HCT116 (cell line): Measurements from ENCODE around the gene MYO7B. TPM values are rescaled to one million over a fixed set of nuclear protein-coding genes. Genes with fewer than 3 reads are reported as not detected.

Source experiments
- ATAC-seq: fragments of 200-7000 bp; cut with Tn5 transposase; 2 replicates; pipeline ENCODE4 v1.9.1; 2020; ENCODE audit warnings: mild to moderate bottlenecking, moderate library complexity
- BruUV-seq: library from RNA; stranded (reverse); fragments of 400-500 nt; replicated peaks from 2 replicates; lab custom pipeline; 2021; lab: Mats Ljungman, UMichigan
- CTCF ChIA-PET: fragments of 300-600 bp; sonication (Branson Sonifier 250); formaldehyde crosslinking; loops from one replicate; lab custom pipeline; 2021; ENCODE audit warnings: antibody characterized with exemption; lab: Charles Lee
- POLR2A ChIA-PET: fragments of 300-600, 350-600 bp; sonication (Branson Sonifier 250); formaldehyde crosslinking; loops from one replicate; lab custom pipeline; 2021; ENCODE audit warnings: antibody characterized with exemption; lab: Charles Lee
- RAD21 ChIA-PET, 2 experiments: fragments of 300-600 bp; sonication (Branson Sonifier 250); formaldehyde crosslinking; loops; one replicate each; lab custom pipeline; 2023; ENCODE audit warnings: low total read pairs in 2 of 2; ENCODE audit not compliant: uncharacterized antibody in 2 of 2, unreplicated experiment in 2 of 2, low non-redundant PET in 1 of 2; lab: Charles Lee
- DNase-seq: peaks from one replicate; pipeline ENCODE4 v3.0.0-alpha.2; 2010; ENCODE audit warnings: low read depth, low spot score
- H2AFZ ChIP-seq: fragments of 200-600 bp; shearing (Covaris generic), sonication (generic); 2 replicates; pipeline ENCODE4 v1.6.1; 2017; ENCODE audit warnings: low read depth, mixed run types, mixed read lengths, antibody characterized with exemption, low read length; ENCODE audit not compliant: poor library complexity, severe bottlenecking
- H3K27ac ChIP-seq: 2 replicates; pipeline ENCODE4 v1.5.1; 2012; ENCODE audit warnings: low read depth, low read length
- H3K27me3 ChIP-seq: fragments of 200-600 bp; sonication (generic); 2 replicates; pipeline ENCODE4 v1.6.1; 2016; ENCODE audit warnings: mixed run types, low read length, mixed read lengths; ENCODE audit not compliant: insufficient read depth
- H3K36me3 ChIP-seq, 2 experiments: fragments of 200-500 bp in 1 of 2; fragments of 200-600 bp in 1 of 2; sonication (Bioruptor generic) in 1 of 2; sonication (generic) in 1 of 2; 2 replicates each; pipeline versions ENCODE4 v1.5.1 to v1.6.1; 2014 to 2016; ENCODE audit warnings: low read length in 2 of 2, inconsistent platforms in 1 of 2, mixed read lengths in 1 of 2, mixed run types in 1 of 2; ENCODE audit not compliant: insufficient read depth in 2 of 2, control insufficient read depth in 1 of 2
- H3K4me1 ChIP-seq, 2 experiments: fragments of 200-600 bp in 1 of 2; sonication (generic) in 1 of 2; 2 replicates each; pipeline versions ENCODE4 v1.5.1 to v1.6.1; 2012 to 2017; ENCODE audit warnings: low read length in 2 of 2, inconsistent platforms in 1 of 2, mild to moderate bottlenecking in 1 of 2, mixed read lengths in 1 of 2, mixed run types in 1 of 2, moderate library complexity in 1 of 2; ENCODE audit not compliant: insufficient read depth in 2 of 2, control insufficient read depth in 1 of 2
- H3K4me2 ChIP-seq: fragments of 200-600 bp; sonication (generic); 2 replicates; pipeline ENCODE4 v1.6.1; 2017; ENCODE audit warnings: mixed run types, low read length, mixed read lengths
- H3K4me3 ChIP-seq, 2 experiments: fragments of 200-600 bp in 1 of 2; sonication (generic) in 1 of 2; replicated peaks in 1 of 2; 2 replicates each; pipeline ENCODE4 v1.5.1; 2011 to 2016; ENCODE audit warnings: low read length in 2 of 2, control low read depth in 1 of 2, low read depth in 1 of 2, mild to moderate bottlenecking in 1 of 2, mixed read lengths in 1 of 2, mixed run types in 1 of 2
- H3K79me2 ChIP-seq: fragments of 200-600 bp; sonication (generic); 2 replicates; pipeline ENCODE4 v1.6.1; 2017; ENCODE audit warnings: mild to moderate bottlenecking, mixed run types, low read length, moderate library complexity, mixed read lengths; ENCODE audit not compliant: insufficient read depth
- H3K9ac ChIP-seq: fragments of 200-600 bp; sonication (generic); 2 replicates; pipeline ENCODE4 v1.6.1; 2016; ENCODE audit warnings: low read length, mixed read lengths
- H3K9me2 ChIP-seq: fragments of 200-600 bp; sonication (generic), shearing (Covaris generic); 2 replicates; pipeline ENCODE4 v1.6.1; 2017; ENCODE audit warnings: mixed run types, mild to moderate bottlenecking, moderate library complexity; ENCODE audit not compliant: insufficient read depth
- H3K9me3 ChIP-seq, 2 experiments: fragments of 200-500 bp in 1 of 2; fragments of 200-600 bp in 1 of 2; sonication (Bioruptor generic) in 1 of 2; sonication (generic) in 1 of 2; 2 replicates each; pipeline ENCODE4 v1.6.1; 2014 to 2017; ENCODE audit warnings: low read length in 2 of 2, mixed read lengths in 2 of 2, inconsistent platforms in 1 of 2, low read depth in 1 of 2, mild to moderate bottlenecking in 1 of 2, mixed run types in 1 of 2, moderate library complexity in 1 of 2; ENCODE audit not compliant: control insufficient read depth in 1 of 2, insufficient read depth in 1 of 2
- H4K20me1 ChIP-seq: fragments of 200-600 bp; sonication (generic), shearing (Covaris generic); 2 replicates; pipeline ENCODE4 v1.6.1; 2017; ENCODE audit warnings: mixed run types, mild to moderate bottlenecking, moderate library complexity; ENCODE audit not compliant: insufficient read depth
- CEBPB ChIP-seq: IDR thresholded peaks from 2 replicates; pipeline ENCODE4 v1.6.1; 2012; ENCODE audit warnings: low read depth
- EGR1 ChIP-seq: IDR thresholded peaks from 2 replicates; pipeline ENCODE4 v1.6.1; 2012; ENCODE audit warnings: low read depth
- EZH2phosphoT487 ChIP-seq: fragments of 200-600 bp; IDR thresholded peaks from 2 replicates; pipeline ENCODE4 v1.6.1; 2018; ENCODE audit warnings: antibody characterized with exemption, borderline replicate concordance
- POLR2A ChIP-seq: IDR thresholded peaks from 2 replicates; pipeline ENCODE4 v1.7.0; 2011; ENCODE audit warnings: borderline replicate concordance; ENCODE audit not compliant: insufficient read depth, insufficient read length; ENCODE audit errors: extremely low read depth
- POLR2AphosphoS5 ChIP-seq: IDR thresholded peaks from 2 replicates; pipeline ENCODE4 v1.6.1; 2011; ENCODE audit warnings: mild to moderate bottlenecking, low read depth, low read length, moderate library complexity
- RAD21 ChIP-seq: IDR thresholded peaks from 2 replicates; pipeline ENCODE4 v1.6.1; 2012; ENCODE audit warnings: low read depth, mild to moderate bottlenecking
- intact Hi-C: fragments of 100-400 bp; cut with micrococcal nuclease; formaldehyde crosslinking; loops from 2 replicates; pipeline ENCODE4 v1.10.0; 2022
- total RNA-seq: library from RNA; stranded (reverse); gene quantifications from one replicate; pipeline ENCODE4 v1.2.1, GENCODE V29; 2021; ENCODE audit not compliant: unreplicated experiment
- TF ChIP-seq, protein P1 (sequence below): IDR thresholded peaks from 2 replicates; pipeline ENCODE4 v1.6.1; 2012
- TF ChIP-seq, protein P2 (sequence below): IDR thresholded peaks from 2 replicates; pipeline ENCODE4 v1.6.1; 2012; ENCODE audit warnings: low read depth
- TF ChIP-seq, protein P3 (sequence below): IDR thresholded peaks from 2 replicates; pipeline ENCODE4 v1.6.1; 2011; ENCODE audit warnings: mild to moderate bottlenecking, low read length, moderate library complexity; ENCODE audit not compliant: insufficient replicate concordance; ENCODE audit errors: extremely low read depth

Gene MYO7B
- total RNA-seq, 1 experiment from 2014 or later: 0.07 TPM

DNA sequence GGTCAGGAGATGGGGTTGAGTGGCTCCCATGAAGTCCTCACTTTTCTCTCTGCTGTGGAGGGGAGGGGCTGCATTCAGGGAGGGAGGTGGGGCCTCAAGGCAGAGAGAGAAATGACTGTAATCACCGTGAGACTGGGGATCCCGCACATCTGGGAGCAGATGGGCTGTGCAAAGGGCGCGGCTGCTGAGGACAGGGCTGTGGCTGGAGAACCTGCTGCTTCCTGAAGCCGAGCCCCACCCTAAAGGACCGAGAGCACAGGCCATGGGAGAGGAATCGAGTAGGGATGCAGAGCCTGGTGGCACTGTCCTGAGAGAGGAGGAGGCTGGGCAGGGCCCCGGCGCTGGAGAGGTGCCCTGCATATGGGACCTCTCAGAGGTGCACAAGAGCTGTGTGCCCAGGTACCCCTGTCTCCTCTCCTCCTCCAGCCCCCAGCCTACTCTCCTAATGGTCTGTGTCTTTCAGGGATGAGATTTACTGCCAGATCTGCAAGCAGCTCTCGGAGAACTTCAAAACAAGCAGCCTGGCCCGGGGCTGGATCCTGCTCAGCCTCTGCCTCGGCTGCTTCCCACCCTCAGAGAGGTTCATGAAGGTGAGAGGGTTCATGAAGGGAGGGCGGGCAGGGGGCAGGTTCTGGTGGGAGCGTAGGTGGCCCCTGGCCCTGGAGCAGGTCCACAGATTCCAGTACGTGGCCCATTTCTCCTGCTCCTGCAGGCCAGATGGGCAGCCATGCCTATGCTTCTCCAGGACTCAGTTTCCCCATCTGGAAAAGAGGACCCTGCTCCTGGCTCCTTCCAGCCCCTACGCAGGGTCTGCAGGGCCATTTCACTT is 84.6 kb downstream of the MYO7B start:
- no peak for TF ChIP-seq CEBPB
- TF ChIP-seq, protein P1, sequence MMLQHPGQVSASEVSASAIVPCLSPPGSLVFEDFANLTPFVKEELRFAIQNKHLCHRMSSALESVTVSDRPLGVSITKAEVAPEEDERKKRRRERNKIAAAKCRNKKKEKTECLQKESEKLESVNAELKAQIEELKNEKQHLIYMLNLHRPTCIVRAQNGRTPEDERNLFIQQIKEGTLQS: no peak
- TF ChIP-seq, protein P2, sequence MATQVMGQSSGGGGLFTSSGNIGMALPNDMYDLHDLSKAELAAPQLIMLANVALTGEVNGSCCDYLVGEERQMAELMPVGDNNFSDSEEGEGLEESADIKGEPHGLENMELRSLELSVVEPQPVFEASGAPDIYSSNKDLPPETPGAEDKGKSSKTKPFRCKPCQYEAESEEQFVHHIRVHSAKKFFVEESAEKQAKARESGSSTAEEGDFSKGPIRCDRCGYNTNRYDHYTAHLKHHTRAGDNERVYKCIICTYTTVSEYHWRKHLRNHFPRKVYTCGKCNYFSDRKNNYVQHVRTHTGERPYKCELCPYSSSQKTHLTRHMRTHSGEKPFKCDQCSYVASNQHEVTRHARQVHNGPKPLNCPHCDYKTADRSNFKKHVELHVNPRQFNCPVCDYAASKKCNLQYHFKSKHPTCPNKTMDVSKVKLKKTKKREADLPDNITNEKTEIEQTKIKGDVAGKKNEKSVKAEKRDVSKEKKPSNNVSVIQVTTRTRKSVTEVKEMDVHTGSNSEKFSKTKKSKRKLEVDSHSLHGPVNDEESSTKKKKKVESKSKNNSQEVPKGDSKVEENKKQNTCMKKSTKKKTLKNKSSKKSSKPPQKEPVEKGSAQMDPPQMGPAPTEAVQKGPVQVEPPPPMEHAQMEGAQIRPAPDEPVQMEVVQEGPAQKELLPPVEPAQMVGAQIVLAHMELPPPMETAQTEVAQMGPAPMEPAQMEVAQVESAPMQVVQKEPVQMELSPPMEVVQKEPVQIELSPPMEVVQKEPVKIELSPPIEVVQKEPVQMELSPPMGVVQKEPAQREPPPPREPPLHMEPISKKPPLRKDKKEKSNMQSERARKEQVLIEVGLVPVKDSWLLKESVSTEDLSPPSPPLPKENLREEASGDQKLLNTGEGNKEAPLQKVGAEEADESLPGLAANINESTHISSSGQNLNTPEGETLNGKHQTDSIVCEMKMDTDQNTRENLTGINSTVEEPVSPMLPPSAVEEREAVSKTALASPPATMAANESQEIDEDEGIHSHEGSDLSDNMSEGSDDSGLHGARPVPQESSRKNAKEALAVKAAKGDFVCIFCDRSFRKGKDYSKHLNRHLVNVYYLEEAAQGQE: no peak
- no peak for TF ChIP-seq POLR2A
- no peak for TF ChIP-seq RAD21
- TF ChIP-seq POLR2AphosphoS5: no peak
- no peak for TF ChIP-seq EZH2phosphoT487
- TF ChIP-seq, protein P3, sequence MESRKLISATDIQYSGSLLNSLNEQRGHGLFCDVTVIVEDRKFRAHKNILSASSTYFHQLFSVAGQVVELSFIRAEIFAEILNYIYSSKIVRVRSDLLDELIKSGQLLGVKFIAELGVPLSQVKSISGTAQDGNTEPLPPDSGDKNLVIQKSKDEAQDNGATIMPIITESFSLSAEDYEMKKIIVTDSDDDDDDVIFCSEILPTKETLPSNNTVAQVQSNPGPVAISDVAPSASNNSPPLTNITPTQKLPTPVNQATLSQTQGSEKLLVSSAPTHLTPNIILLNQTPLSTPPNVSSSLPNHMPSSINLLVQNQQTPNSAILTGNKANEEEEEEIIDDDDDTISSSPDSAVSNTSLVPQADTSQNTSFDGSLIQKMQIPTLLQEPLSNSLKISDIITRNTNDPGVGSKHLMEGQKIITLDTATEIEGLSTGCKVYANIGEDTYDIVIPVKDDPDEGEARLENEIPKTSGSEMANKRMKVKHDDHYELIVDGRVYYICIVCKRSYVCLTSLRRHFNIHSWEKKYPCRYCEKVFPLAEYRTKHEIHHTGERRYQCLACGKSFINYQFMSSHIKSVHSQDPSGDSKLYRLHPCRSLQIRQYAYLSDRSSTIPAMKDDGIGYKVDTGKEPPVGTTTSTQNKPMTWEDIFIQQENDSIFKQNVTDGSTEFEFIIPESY: no peak
- TF ChIP-seq EGR1: no peak
- POLR2A ChIA-PET: no interaction called here
- Histone ChIP-seq H2AFZ (no peak overlapping the region), H3K36me3 (no peaks in the 10 kb centered on the region), H3K9ac (no peak overlapping the region), H4K20me1 (no peaks in the 10 kb centered on the region), H3K4me2 (no peak overlapping the region), H3K79me2 (no peaks in the 10 kb centered on the region), H3K27ac (no peak overlapping the region), H3K9me2 (no peaks in the 10 kb centered on the region), H3K27me3 (no peaks in the 10 kb centered on the region), H3K9me3 (no peaks in the 10 kb centered on the region), H3K4me1 (peaks cover 0 to 20% of the 10 kb centered on the region in 2 experiments; a peak in 2 of 4 replicates), H3K4me3 (no peak overlapping the region)
- ATAC-seq: no peak
- no TSS peak for BruUV-seq
- intact Hi-C loops: no loop called here
- no peak for DNase-seq
- RAD21 ChIA-PET: no interaction called here
- CTCF ChIA-PET: no interaction called here
